Gastrocnemius medialis (tissue), 4 donors: ENCODE measurements around the gene CLCF1.
"Not testable (repeated sequence)": the region's sequence is repeated elsewhere in the genome, so short reads cannot be mapped to it uniquely, and the experiment has no call there.

ENCODE experiments used
- POLR2A ChIP-seq, 2 donors: fragments of 450-650 bp; IDR thresholded peaks; one replicate each; pipeline ENCODE4 v1.6.1; 2017; ENCODE audit warnings: antibody characterized with exemption in 2 of 2, mild to moderate bottlenecking in 2 of 2, moderate library complexity in 2 of 2
- TF ChIP-seq, protein P1 (sequence below), 5 experiments: fragments of 450-650 bp in 3 of 5; fragments of 200-600 bp in 2 of 5; sonication (generic) in 2 of 5; IDR thresholded peaks in 4 of 5; conservative IDR thresholded peaks in 1 of 5; 1 replicate in 4 of 5; 2 replicates in 1 of 5; pipeline ENCODE4 v1.5.1; 2016 to 2019; ENCODE audit warnings: antibody characterized with exemption in 5 of 5, mild to moderate bottlenecking in 3 of 5, moderate library complexity in 3 of 5

DNA sequence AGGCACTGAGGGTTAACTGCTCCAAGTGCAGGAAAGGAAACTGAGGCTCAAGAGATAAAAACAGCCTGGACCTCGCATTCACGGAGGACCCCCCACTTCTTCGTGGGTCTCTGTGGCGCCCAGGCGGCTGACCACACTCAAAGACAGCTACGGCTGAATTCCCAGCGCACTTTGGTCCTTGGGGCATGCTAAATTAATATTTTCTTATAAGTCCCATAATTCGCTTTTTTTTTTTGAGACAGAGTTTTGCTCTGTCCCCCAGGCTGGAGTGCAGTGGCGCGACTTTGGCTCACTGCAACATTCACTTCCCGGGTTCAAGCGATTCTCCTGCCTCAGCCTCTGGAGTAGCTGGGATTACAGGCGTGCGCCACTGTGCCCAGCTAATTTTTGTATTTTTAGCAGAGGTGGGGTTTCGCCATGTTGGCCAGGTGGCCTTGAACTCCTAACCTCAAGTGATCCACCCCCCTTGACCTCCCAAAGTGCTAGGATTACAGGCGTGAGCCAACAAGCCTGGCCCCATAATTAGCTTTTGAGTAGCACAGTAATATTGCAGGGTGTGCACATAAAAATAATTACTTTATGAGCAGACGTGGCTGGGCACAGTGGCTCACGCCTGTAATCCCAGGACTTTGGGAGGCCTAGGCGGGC, 28.9 kb upstream of the CLCF1 start:
- TF ChIP-seq, protein P1, sequence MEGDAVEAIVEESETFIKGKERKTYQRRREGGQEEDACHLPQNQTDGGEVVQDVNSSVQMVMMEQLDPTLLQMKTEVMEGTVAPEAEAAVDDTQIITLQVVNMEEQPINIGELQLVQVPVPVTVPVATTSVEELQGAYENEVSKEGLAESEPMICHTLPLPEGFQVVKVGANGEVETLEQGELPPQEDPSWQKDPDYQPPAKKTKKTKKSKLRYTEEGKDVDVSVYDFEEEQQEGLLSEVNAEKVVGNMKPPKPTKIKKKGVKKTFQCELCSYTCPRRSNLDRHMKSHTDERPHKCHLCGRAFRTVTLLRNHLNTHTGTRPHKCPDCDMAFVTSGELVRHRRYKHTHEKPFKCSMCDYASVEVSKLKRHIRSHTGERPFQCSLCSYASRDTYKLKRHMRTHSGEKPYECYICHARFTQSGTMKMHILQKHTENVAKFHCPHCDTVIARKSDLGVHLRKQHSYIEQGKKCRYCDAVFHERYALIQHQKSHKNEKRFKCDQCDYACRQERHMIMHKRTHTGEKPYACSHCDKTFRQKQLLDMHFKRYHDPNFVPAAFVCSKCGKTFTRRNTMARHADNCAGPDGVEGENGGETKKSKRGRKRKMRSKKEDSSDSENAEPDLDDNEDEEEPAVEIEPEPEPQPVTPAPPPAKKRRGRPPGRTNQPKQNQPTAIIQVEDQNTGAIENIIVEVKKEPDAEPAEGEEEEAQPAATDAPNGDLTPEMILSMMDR (IDR thresholded peaks at IDR 0.05 in 4 of 5, conservative IDR thresholded peaks at IDR 0.05 in 1 of 5): not testable (repeated sequence)
- TF ChIP-seq POLR2A (IDR thresholded peaks at IDR 0.05): not testable (repeated sequence)
